ENCODE measurements around the gene TDRD7.

DNA sequence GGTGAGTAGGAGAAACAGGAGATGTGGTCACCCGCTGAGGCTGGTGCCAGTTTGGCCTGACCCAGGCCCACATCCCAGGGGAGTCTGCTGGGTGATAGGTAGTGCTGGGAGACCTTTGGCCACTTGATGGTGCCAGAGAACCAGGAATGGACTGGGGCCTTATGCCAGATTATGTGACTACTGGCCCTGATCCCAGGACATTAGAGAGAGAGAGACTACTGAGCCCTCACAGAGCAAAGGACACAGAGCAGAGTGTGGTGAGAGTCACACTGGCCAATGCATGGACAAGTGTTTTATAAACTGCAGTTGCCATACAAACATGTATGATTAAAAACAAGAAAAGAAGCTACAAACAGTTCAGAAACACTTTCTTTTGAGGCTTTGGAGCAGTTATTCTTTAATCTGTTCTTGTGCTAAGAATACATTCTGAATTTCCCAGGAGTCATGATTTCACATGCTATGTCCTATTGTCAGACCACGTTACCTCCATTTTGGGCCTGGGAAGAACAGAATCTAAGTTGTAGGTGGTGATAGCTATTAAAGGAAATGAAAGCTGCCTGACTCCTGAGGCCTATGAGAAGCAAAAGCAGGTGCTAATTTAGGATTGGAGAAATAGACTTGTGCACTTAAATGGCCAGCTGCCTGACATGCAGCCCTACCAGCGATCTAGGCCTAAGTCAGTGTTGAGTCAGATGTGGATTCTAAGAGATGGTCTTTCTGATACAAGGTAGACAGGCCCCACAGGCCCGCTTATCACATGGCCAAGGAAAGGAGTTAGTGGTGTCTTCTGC lies 57.0 kb downstream of the TDRD7 start:
- TF ChIP-seq, protein P1, sequence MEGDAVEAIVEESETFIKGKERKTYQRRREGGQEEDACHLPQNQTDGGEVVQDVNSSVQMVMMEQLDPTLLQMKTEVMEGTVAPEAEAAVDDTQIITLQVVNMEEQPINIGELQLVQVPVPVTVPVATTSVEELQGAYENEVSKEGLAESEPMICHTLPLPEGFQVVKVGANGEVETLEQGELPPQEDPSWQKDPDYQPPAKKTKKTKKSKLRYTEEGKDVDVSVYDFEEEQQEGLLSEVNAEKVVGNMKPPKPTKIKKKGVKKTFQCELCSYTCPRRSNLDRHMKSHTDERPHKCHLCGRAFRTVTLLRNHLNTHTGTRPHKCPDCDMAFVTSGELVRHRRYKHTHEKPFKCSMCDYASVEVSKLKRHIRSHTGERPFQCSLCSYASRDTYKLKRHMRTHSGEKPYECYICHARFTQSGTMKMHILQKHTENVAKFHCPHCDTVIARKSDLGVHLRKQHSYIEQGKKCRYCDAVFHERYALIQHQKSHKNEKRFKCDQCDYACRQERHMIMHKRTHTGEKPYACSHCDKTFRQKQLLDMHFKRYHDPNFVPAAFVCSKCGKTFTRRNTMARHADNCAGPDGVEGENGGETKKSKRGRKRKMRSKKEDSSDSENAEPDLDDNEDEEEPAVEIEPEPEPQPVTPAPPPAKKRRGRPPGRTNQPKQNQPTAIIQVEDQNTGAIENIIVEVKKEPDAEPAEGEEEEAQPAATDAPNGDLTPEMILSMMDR (IDR thresholded peaks at IDR 0.05): peak; percentile 30
- TF ChIP-seq EZH2 (IDR thresholded peaks at IDR 0.05; ENCODE audit: borderline replicate concordance, insufficient read depth, low read depth, low read length, poor library complexity, severe bottlenecking): no peak

All from B cell (primary cell).